Measurements from ENCODE around the gene GTF3C2.

GTF3C2 gene

GRCh38 chr2:27377618-27378095 lies 21.1 kb upstream of the GTF3C2 start:
- no peak overlapping the region for H3K4me3 ChIP-seq (replicated peaks; ENCODE audit: low read depth, low read length)
- TF ChIP-seq CTCF (IDR thresholded peaks at IDR 0.05; ENCODE audit: low read depth, low read length, missing control alignments): no peak
- DNase-seq (ENCODE audit: extremely low read depth, low read depth): no peak

GRCh38 chr2:27376866-27377617 lies 20.5 kb upstream of the GTF3C2 start:
- DNase-seq (ENCODE audit: extremely low read depth, low read depth): no peak
- TF ChIP-seq CTCF (IDR thresholded peaks at IDR 0.05; ENCODE audit: low read depth, low read length, missing control alignments): no peak
- no peak overlapping the region for H3K4me3 ChIP-seq (replicated peaks; ENCODE audit: low read depth, low read length)

- no peak overlapping the region for H3K4me3 ChIP-seq (replicated peaks; ENCODE audit: low read depth, low read length)
- no peak for DNase-seq (ENCODE audit: extremely low read depth, low read depth)
These were observed 19.7 kb upstream of the GTF3C2 start for GRCh38 chr2:27376151-27376865.

GRCh38 chr2:27375513-27376099 lies 19.0 kb upstream of the GTF3C2 start:
- no peak for DNase-seq (ENCODE audit: extremely low read depth, low read depth)
- no peak for TF ChIP-seq CTCF (IDR thresholded peaks at IDR 0.05; ENCODE audit: low read depth, low read length, missing control alignments)

More at GRCh38 chr2:27376151-27376865, 19.7 kb upstream of the GTF3C2 start:
- no peak for TF ChIP-seq CTCF (IDR thresholded peaks at IDR 0.05; ENCODE audit: low read depth, low read length, missing control alignments)

GRCh38 chr2:27373567-27373966 lies 17.0 kb upstream of the GTF3C2 start:
- no peak for TF ChIP-seq CTCF (IDR thresholded peaks at IDR 0.05; ENCODE audit: low read depth, low read length, missing control alignments)
- no peak for DNase-seq (ENCODE audit: extremely low read depth, low read depth)
- H3K4me3 ChIP-seq (replicated peaks; ENCODE audit: low read depth, low read length): no peak overlapping the region

More at GRCh38 chr2:27375513-27376099, 19.0 kb upstream of the GTF3C2 start:
- no peak overlapping the region for H3K4me3 ChIP-seq (replicated peaks; ENCODE audit: low read depth, low read length)

GRCh38 chr2:27372937-27373336 lies 16.4 kb upstream of the GTF3C2 start:
- TF ChIP-seq CTCF (IDR thresholded peaks at IDR 0.05; ENCODE audit: low read depth, low read length, missing control alignments): no peak
- H3K4me3 ChIP-seq (replicated peaks; ENCODE audit: low read depth, low read length): no peak overlapping the region
- DNase-seq (ENCODE audit: extremely low read depth, low read depth): no peak
